ENCODE data around the gene ZDHHC19.
A peak's percentile ranks its signal among the peaks of the same experiment; 100 is the strongest.

ZDHHC19 gene

DNA sequence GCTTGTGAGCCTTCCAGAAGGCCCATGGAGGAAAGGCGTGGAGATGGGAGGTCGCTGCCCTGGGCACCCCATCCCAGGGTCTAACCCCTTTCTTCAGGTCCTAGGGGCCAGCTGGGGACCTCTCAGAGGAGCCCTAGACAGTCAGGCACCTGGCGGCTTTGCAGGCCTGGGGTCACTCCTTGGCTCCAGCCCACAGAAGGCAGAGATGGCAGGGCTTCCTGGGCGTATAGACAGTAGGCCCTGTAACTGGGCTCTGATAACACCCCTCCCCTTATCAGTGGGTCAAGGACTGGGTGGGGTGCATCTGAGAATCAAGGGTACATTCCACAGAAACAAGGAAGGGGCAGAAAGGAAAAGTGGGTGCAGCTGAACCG lies 16.7 kb downstream of the ZDHHC19 start:
- TF ChIP-seq ZNF561 (tag by site-specific recombination; IDR thresholded peaks at IDR 0.05; ENCODE audit: borderline replicate concordance) (no peak), ZNF843 (tag by site-specific recombination; IDR thresholded peaks at IDR 0.05) (no peak), ZSCAN16 (tag by site-specific recombination; IDR thresholded peaks at IDR 0.05) (no peak), ZNF560 (tag by site-specific recombination; IDR thresholded peaks at IDR 0.05; ENCODE audit: borderline replicate concordance) (no peak), ZNF580 (tag by site-specific recombination; IDR thresholded peaks at IDR 0.05) (no peak), ZBTB7A (tag by site-specific recombination; IDR thresholded peaks at IDR 0.05; ENCODE audit: low read depth) (no peak), ZBTB44 (tag by site-specific recombination; IDR thresholded peaks at IDR 0.05) (no peak)
- no peaks in the 10 kb centered on the region for H3K9me3 ChIP-seq (ENCODE audit: control insufficient read depth, insufficient read depth, low read depth, low read length)
- H3K4me1 ChIP-seq (ENCODE audit: control insufficient read depth, insufficient read depth, low read length), result no peaks in the 10 kb centered on the region
- H3K36me3 ChIP-seq (ENCODE audit: control insufficient read depth in 2 of 2, insufficient read depth in 1 of 2, low read length in 2 of 2), result no peaks in the 10 kb centered on the region
- POLR2A ChIA-PET, result no interaction called here
- H3K27ac ChIP-seq (ENCODE audit: extremely low read depth, low read depth, low read length), result no peak overlapping the region
- CTCF ChIA-PET, result interaction anchor here (0.6 to 4.7 kb wide), 2 partner anchors 122 to 209 kb away, joined by 3 to 60 read pairs; no protein-coding TSS in a partner anchor
- H3K4me3 ChIP-seq (ENCODE audit: low read depth, low read length), result no peak overlapping the region

GRCh38 chr3:196193736-196194541 lies 17.3 kb downstream of the ZDHHC19 start:
- Histone ChIP-seq H3K36me3 (ENCODE audit: control insufficient read depth in 2 of 2, insufficient read depth in 1 of 2, low read length in 2 of 2) (no peaks in the 10 kb centered on the region), H3K9me3 (ENCODE audit: control insufficient read depth, insufficient read depth, low read depth, low read length) (no peaks in the 10 kb centered on the region), H3K4me3 (ENCODE audit: low read depth, low read length) (no peak overlapping the region), H3K27ac (ENCODE audit: extremely low read depth, low read depth, low read length) (no peak overlapping the region), H3K4me1 (ENCODE audit: control insufficient read depth, insufficient read depth, low read length) (no peaks in the 10 kb centered on the region)
- ChIA-PET POLR2A (no interaction called here), CTCF (interaction anchor here (0.6 to 4.7 kb wide), 2 partner anchors 121 to 210 kb away, joined by 3 to 60 read pairs; no protein-coding TSS in a partner anchor)
- TF ChIP-seq INSM2 (tag by site-specific recombination; IDR thresholded peaks at IDR 0.05), result no peak
- TF ChIP-seq ZNF248 (tag by site-specific recombination; IDR thresholded peaks at IDR 0.05), result no peak
- no peak for TF ChIP-seq ZNF624 (tag by site-specific recombination; IDR thresholded peaks at IDR 0.05)
- TF ChIP-seq ZNF843 (tag by site-specific recombination; IDR thresholded peaks at IDR 0.05), result no peak
- TF ChIP-seq ZNF600 (tag by site-specific recombination; IDR thresholded peaks at IDR 0.05), result peak; percentile 40; the same call in 1 of the 2 replicates
- no peak for TF ChIP-seq ZNF561 (tag by site-specific recombination; IDR thresholded peaks at IDR 0.05; ENCODE audit: borderline replicate concordance)
- TF ChIP-seq ZBTB48 (tag by site-specific recombination; IDR thresholded peaks at IDR 0.05), result no peak
- no peak for TF ChIP-seq IKZF3 (tag by site-specific recombination; IDR thresholded peaks at IDR 0.05)
- TF ChIP-seq KLF1 (tag by site-specific recombination; IDR thresholded peaks at IDR 0.05), result peak; percentile 88
- peak; percentile 17; the same call in 1 of the 2 replicates for TF ChIP-seq ZBTB8A (tag by site-specific recombination; IDR thresholded peaks at IDR 0.05)
- TF ChIP-seq ZFHX2 (tag by site-specific recombination; conservative IDR thresholded peaks at IDR 0.05), result 0 out of 2 replicates have a peak, but pooled peaks have one; percentile 31
- TF ChIP-seq ZIC2 (tag by site-specific recombination; IDR thresholded peaks at IDR 0.05), result peak; percentile 57
- TF ChIP-seq ZNF548 (tag by site-specific recombination; IDR thresholded peaks at IDR 0.05), result no peak
- no peak for TF ChIP-seq ZBTB20 (tag by site-specific recombination; IDR thresholded peaks at IDR 0.05)
- TF ChIP-seq, protein P1, sequence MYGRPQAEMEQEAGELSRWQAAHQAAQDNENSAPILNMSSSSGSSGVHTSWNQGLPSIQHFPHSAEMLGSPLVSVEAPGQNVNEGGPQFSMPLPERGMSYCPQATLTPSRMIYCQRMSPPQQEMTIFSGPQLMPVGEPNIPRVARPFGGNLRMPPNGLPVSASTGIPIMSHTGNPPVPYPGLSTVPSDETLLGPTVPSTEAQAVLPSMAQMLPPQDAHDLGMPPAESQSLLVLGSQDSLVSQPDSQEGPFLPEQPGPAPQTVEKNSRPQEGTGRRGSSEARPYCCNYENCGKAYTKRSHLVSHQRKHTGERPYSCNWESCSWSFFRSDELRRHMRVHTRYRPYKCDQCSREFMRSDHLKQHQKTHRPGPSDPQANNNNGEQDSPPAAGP (tag by site-specific recombination; IDR thresholded peaks at IDR 0.05), result 0 out of 2 replicates have a peak, but pooled peaks have one; percentile 35

Measured in HEK293 (cell line).